Stimulated activated CD8-positive, alpha-beta memory T cell treated with anti-CD3 and anti-CD28 coated beads, Interleukin-15, amount 100 ng/mL, for 48 hours (primary cell): ENCODE data around the gene TMPRSS9.
A peak's percentile ranks its signal among the peaks of the same experiment; 100 is the strongest.

Experiments
- DNase-seq, 2 donors: peaks; one replicate each; pipeline ENCODE4 v3.0.0-alpha.2; 2020; ENCODE audit warnings: low read depth in 2 of 2

The TMPRSS9 gene

DNA sequence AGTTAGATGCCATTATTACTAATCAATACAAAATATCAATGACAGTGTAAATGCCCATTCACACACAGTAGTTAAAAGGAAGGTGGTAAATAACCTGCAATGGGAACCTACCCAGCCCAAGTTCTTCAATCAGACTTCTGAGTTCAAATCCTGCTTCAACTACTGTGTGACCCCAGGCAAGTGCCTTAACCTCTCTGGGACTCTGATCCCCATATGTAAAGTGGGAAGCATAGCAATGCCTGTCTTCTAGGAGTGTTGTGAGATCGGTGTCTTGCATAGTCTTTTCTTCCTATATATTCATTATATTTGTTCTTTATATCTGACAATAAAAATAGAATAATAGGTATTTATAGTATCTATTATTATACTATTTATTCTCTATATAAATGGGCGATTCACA is 60.4 kb downstream of the TMPRSS9 start:
- DNase-seq = no peak

DNA sequence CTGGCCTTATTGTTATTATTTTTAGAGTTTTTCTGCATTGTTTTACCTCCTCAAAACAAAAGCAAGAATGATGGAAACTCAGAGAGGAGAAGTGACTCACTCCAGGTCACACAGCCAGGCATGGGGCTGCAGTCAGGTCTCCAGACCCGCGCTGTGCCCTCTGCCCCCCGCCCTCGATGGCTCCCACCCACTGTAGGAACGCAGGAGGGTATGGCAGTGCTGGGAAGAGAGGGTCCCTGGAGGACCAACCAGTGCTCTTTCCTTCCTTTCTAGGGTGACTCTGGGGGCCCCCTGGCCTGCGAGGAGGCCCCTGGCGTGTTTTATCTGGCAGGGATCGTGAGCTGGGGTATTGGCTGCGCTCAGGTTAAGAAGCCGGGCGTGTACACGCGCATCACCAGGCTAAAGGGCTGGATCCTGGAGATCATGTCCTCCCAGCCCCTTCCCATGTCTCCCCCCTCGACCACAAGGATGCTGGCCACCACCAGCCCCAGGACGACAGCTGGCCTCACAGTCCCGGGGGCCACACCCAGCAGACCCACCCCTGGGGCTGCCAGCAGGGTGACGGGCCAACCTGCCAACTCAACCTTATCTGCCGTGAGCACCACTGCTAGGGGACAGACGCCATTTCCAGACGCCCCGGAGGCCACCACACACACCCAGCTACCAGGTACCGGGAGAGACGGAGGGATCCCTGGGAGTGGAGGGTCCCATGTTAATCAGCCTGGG is 61.7 kb downstream of the TMPRSS9 start:
- DNase-seq = no peak

GRCh38 chr19:2423071-2423914 is 63.2 kb downstream of the TMPRSS9 start:
- DNase-seq = no peak

GRCh38 chr19:2423915-2424685 is 64.0 kb downstream of the TMPRSS9 start:
- DNase-seq = no peak

GRCh38 chr19:2424686-2425621 is 64.9 kb downstream of the TMPRSS9 start:
- no peak for DNase-seq

- no peak for DNase-seq
Observed at GRCh38 chr19:2425622-2426581, 65.8 kb downstream of the TMPRSS9 start.

GRCh38 chr19:2426611-2427428 is 66.8 kb downstream of the TMPRSS9 start:
- DNase-seq = peak; percentile 18 to 24

- peak; percentile 93 to 96 for DNase-seq
Observed at GRCh38 chr19:2427429-2428320, 67.6 kb downstream of the TMPRSS9 start, which contains the start of gene TIMM13. TIMM13 (minus strand) TSS chr19:2427586; CDS start chr19:2427533, 53 bp downstream.

DNA sequence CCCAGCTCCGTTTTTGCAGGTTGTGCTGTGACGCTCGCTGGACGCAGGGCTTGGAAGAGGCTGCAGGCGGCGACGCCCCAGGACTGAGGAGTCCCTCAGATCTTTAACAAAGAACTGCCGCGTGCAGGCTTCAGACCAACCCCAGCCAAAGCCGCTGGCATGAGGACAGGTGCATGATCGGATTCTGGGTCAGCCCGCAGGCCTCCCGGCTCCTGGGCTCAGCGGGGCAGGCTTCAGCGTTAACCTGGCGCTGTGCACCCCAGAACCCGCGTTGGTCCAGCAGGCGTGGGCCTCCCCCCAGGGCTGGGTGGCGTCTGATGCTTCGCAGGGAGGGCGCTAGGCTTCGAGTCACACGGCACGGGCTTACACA is 68.2 kb downstream of the TMPRSS9 start:
- no peak for DNase-seq

- no peak for DNase-seq
Observed at GRCh38 chr19:2428756-2429711, 69.0 kb downstream of the TMPRSS9 start.

DNA sequence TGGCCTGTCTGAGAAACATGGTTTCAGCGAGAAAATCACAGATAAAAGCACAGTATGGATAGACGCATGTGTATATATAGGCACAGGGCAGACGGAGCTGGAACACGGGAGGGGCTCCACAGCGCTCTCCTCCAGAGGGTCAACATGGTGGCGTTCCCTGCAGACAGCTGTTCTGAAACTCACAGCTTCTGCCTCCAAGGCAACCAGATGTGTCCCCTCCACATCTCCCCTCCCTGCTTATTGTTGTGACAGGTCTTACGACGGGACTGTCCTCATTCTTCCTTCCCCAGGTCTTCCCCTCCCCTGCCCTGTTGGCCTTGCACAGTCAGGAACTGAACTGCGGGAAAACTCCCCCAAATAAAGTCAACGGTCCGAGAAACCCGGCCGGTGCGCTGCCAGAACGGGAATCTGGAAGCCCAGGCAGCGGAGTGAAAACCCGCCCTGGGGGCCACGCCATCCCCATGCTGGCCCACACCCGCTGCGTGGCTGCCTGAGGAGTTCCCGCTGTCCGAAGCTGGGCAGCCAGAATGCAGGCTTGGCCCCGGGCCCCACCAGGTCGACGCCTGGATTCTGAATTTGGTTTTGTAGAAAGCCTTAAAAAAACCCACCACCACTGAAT is 70.0 kb downstream of the TMPRSS9 start:
- DNase-seq = no peak

GRCh38 chr19:2431318-2432055 is 71.4 kb downstream of the TMPRSS9 start:
- DNase-seq = no peak

- DNase-seq = no peak
Observed at GRCh38 chr19:2432131-2432848, 72.2 kb downstream of the TMPRSS9 start.

GRCh38 chr19:2433854-2434253 is 73.8 kb downstream of the TMPRSS9 start:
- DNase-seq = no peak

- DNase-seq = no peak
Observed at GRCh38 chr19:2434267-2434666, 74.2 kb downstream of the TMPRSS9 start.
